H1 (cell line): ENCODE measurements around the gene VSIR. TPM values are rescaled to one million over a fixed set of nuclear protein-coding genes. Genes with fewer than 3 reads are reported as not detected.

Experiments used
- CTCF ChIA-PET: fragments of 300-600 bp; sonication (Branson Sonifier 250); formaldehyde crosslinking; loops from one replicate; lab custom pipeline; 2021; ENCODE audit not compliant: partially characterized antibody; lab: Charles Lee
- POLR2A ChIA-PET: fragments of 300-600 bp; sonication (Branson Sonifier 250); formaldehyde crosslinking; loops from one replicate; lab custom pipeline; 2021; ENCODE audit warnings: inconsistent platforms; ENCODE audit not compliant: partially characterized antibody; lab: Charles Lee
- DNase-seq, 2 experiments: peaks; one replicate each; pipeline versions ENCODE4 v3.0.0 to v3.0.0-alpha.2; 2010 to 2022; ENCODE audit warnings: low spot score in 2 of 2, low read depth in 1 of 2, mixed read lengths in 1 of 2
- FAIRE-seq: peaks from 2 replicates; lab custom pipeline; 2011; peaks lifted over from hg19 to GRCh38; lab: Jason Lieb, UNC
- H2AFZ ChIP-seq: 2 replicates; pipeline ENCODE4 v1.8.1; 2012; ENCODE audit warnings: low read length, inconsistent platforms
- H2AK5ac ChIP-seq: 2 replicates; pipeline ENCODE4 v1.6.1; 2013; ENCODE audit warnings: low read depth, low read length
- H2BK120ac ChIP-seq: replicated peaks from 2 replicates; pipeline ENCODE3; 2013; ENCODE audit warnings: low read depth, low read length, inconsistent platforms
- H2BK12ac ChIP-seq: 2 replicates; pipeline ENCODE4 v1.6.1; 2013; ENCODE audit warnings: low read depth, low read length
- H2BK15ac ChIP-seq: 2 replicates; pipeline ENCODE4 v1.6.1; 2013; ENCODE audit warnings: low read length
- H2BK20ac ChIP-seq: 2 replicates; pipeline ENCODE4 v1.6.1; 2013; ENCODE audit warnings: low read length
- H2BK5ac ChIP-seq: 2 replicates; pipeline ENCODE4 v1.6.1; 2013; ENCODE audit warnings: low read depth, low read length
- H3K14ac ChIP-seq: 2 replicates; pipeline ENCODE4 v1.6.1; 2013; ENCODE audit warnings: inconsistent platforms; ENCODE audit not compliant: insufficient read length
- H3K18ac ChIP-seq: 2 replicates; pipeline ENCODE4 v1.6.1; 2013; ENCODE audit warnings: low read length; ENCODE audit errors: extremely low read depth
- H3K23ac ChIP-seq: 2 replicates; pipeline ENCODE4 v1.6.1; 2013; ENCODE audit warnings: inconsistent platforms; ENCODE audit not compliant: insufficient read length
- H3K23me2 ChIP-seq: 2 replicates; pipeline ENCODE4 v1.6.1; 2013; ENCODE audit warnings: low read depth, low read length
- H3K27ac ChIP-seq: 2 replicates; pipeline ENCODE4 v1.6.1; 2011; ENCODE audit warnings: low read depth, low read length, inconsistent platforms
- H3K27me3 ChIP-seq, 4 experiments: replicated peaks in 1 of 4; 1 replicate in 1 of 4; 2 replicates in 3 of 4; pipeline versions ENCODE4 v1.6.1 to v1.8.1; 2011 to 2013; ENCODE audit warnings: low read length in 3 of 4, mild to moderate bottlenecking in 3 of 4, inconsistent platforms in 2 of 4, mixed read lengths in 2 of 4, moderate library complexity in 1 of 4; ENCODE audit not compliant: control insufficient read depth in 3 of 4, insufficient read depth in 3 of 4; ENCODE audit errors: extremely low read depth in 1 of 4
- H3K36me3 ChIP-seq, 4 experiments: 2 replicates each; pipeline versions ENCODE4 v1.6.1 to v1.8.1; 2011 to 2013; ENCODE audit warnings: mild to moderate bottlenecking in 4 of 4, low read length in 3 of 4, moderate library complexity in 2 of 4, control low read depth in 1 of 4, inconsistent platforms in 1 of 4; ENCODE audit not compliant: insufficient read depth in 4 of 4, control insufficient read depth in 2 of 4
- H3K4ac ChIP-seq: replicated peaks from 2 replicates; pipeline ENCODE3; 2013; ENCODE audit warnings: low read length, low read depth, mixed read lengths, inconsistent platforms; ENCODE audit not compliant: insufficient read length
- H3K4me1 ChIP-seq, 4 experiments: replicated peaks in 1 of 4; 1 replicate in 1 of 4; 2 replicates in 3 of 4; pipeline versions ENCODE4 v1.6.1 to v1.8.1; 2011 to 2013; ENCODE audit warnings: low read length in 3 of 4, inconsistent platforms in 2 of 4, mixed read lengths in 1 of 4; ENCODE audit not compliant: insufficient read depth in 4 of 4, control insufficient read depth in 3 of 4
- H3K4me2 ChIP-seq, 2 experiments: 2 replicates each; pipeline versions ENCODE4 v1.6.1 to v1.8.1; 2011 to 2013; ENCODE audit warnings: low read depth in 2 of 2, low read length in 2 of 2, control low read depth in 1 of 2, inconsistent platforms in 1 of 2, mild to moderate bottlenecking in 1 of 2; ENCODE audit not compliant: insufficient read depth in 1 of 2
- H3K4me3 ChIP-seq, 4 experiments: fragments of 200-600, 300-600 bp in 1 of 4; sonication (generic), shearing (Covaris generic), sonication (Bioruptor Twin) in 1 of 4; 2 replicates each; pipeline versions ENCODE4 v1.5.1 to v1.8.1; 2011 to 2016; ENCODE audit warnings: low read length in 4 of 4, low read depth in 3 of 4, control low read depth in 2 of 4, inconsistent platforms in 2 of 4, mild to moderate bottlenecking in 2 of 4, mixed read lengths in 1 of 4, moderate library complexity in 1 of 4; ENCODE audit not compliant: insufficient read depth in 2 of 4; ENCODE audit errors: extremely low read depth in 1 of 4
- H3K56ac ChIP-seq: replicated peaks from 2 replicates; pipeline ENCODE3; 2013; ENCODE audit warnings: low read depth, mild to moderate bottlenecking, mixed read lengths, low read length, inconsistent platforms; ENCODE audit not compliant: insufficient read length
- H3K79me1 ChIP-seq: 2 replicates; pipeline ENCODE4 v1.6.1; 2013; ENCODE audit warnings: low read depth, low read length, control low read depth
- H3K79me2 ChIP-seq, 2 experiments: 2 replicates each; pipeline versions ENCODE4 v1.6.1 to v1.8.1; 2012 to 2013; ENCODE audit warnings: low read length in 2 of 2, mild to moderate bottlenecking in 2 of 2, inconsistent platforms in 1 of 2; ENCODE audit not compliant: insufficient read depth in 2 of 2, control insufficient read depth in 1 of 2
- H3K9ac ChIP-seq, 4 experiments: replicated peaks in 1 of 4; 1 replicate in 1 of 4; 2 replicates in 3 of 4; pipeline versions ENCODE4 v1.6.1 to v1.8.1; 2011 to 2013; ENCODE audit warnings: low read depth in 3 of 4, low read length in 3 of 4, control low read depth in 2 of 4, mild to moderate bottlenecking in 2 of 4, moderate library complexity in 2 of 4, inconsistent platforms in 1 of 4; ENCODE audit errors: extremely low read depth in 1 of 4
- H3K9me3 ChIP-seq, 2 experiments: 2 replicates each; pipeline versions ENCODE4 v1.6.1 to v1.8.1; 2012 to 2013; ENCODE audit warnings: mild to moderate bottlenecking in 2 of 2, moderate library complexity in 2 of 2, control low read depth in 1 of 2, inconsistent platforms in 1 of 2, low read depth in 1 of 2, low read length in 1 of 2, mixed read lengths in 1 of 2; ENCODE audit not compliant: insufficient read depth in 2 of 2
- H4K20me1 ChIP-seq, 2 experiments: replicated peaks in 1 of 2; 2 replicates each; pipeline versions ENCODE3 to v1.8.1; 2011 to 2013; ENCODE audit warnings: inconsistent platforms in 2 of 2, low read length in 2 of 2, mild to moderate bottlenecking in 1 of 2; ENCODE audit not compliant: insufficient read depth in 2 of 2, control insufficient read depth in 1 of 2
- H4K5ac ChIP-seq: 2 replicates; pipeline ENCODE4 v1.6.1; 2013; ENCODE audit warnings: low read length, low read depth, mixed read lengths, inconsistent platforms; ENCODE audit not compliant: insufficient read length
- H4K8ac ChIP-seq: 2 replicates; pipeline ENCODE4 v1.8.0; 2013; ENCODE audit warnings: mild to moderate bottlenecking, moderate library complexity, low read length, inconsistent platforms; ENCODE audit not compliant: insufficient read depth; ENCODE audit errors: extremely low read depth
- H4K91ac ChIP-seq: replicated peaks from 2 replicates; pipeline ENCODE3; 2013; ENCODE audit warnings: low read length, mixed read lengths, inconsistent platforms; ENCODE audit not compliant: insufficient read length
- POU5F1 ChIP-seq: IDR thresholded peaks from 2 replicates; pipeline ENCODE4 v1.6.1; 2011; ENCODE audit warnings: low read depth, mild to moderate bottlenecking, low read length, moderate library complexity
- WGBS, 2 experiments: shearing (Covaris generic) in 1 of 2; methylation state at CpG; one replicate each; pipeline versions ENCODE4 v1.1.6 to v1.1.7; 2013 to 2015; ENCODE audit warnings: low lambda C conversion rate in 2 of 2, mixed read lengths in 2 of 2, inconsistent platforms in 1 of 2, low coverage in 1 of 2, missing lambda C conversion rate in 1 of 2; ENCODE audit not compliant: insufficient replicate concordance in 2 of 2, insufficient coverage in 1 of 2, insufficient read length in 1 of 2; ENCODE audit errors: extremely low coverage in 1 of 2, missing lambda C conversion rate in 1 of 2; 5-methylcytosine and 5-hydroxymethylcytosine counted together
- polyA plus RNA-seq, 7 experiments: library from polyadenylated mRNA; depleted of rRNA in 3 of 7; stranded (reverse) in 5 of 7; unstranded in 2 of 7; fragments of >200 nt in 5 of 7; fragments of 200-250 nt in 2 of 7; gene quantifications; 1 replicate in 5 of 7; 2 replicates in 1 of 7; 4 replicates in 1 of 7; pipeline versions ENCODE4 v1.2.1 to v1.2.3, GENCODE V29; 2011 to 2013; ENCODE audit warnings: missing spikeins in 2 of 7, mixed read lengths in 2 of 7
- total RNA-seq: library from RNA; stranded (reverse); fragmentation: NEBNext Ultra II Directional; extraction: Animal tissue kit (Norgen Biotek cat#: 25700); gene quantifications from 2 replicates; pipeline ENCODE4 v1.2.1, GENCODE V29; 2021

The VSIR gene
- total and polyA plus RNA-seq, 2 of the 8 experiments (the other 6 are each of a cell fraction or from before 2014, with no cell fraction given), result 0.33 TPM; not detected in 1

GRCh38 chr10:71716426-71716825, 56.9 kb downstream of the VSIR start:
- Histone ChIP-seq H2BK5ac (no peak overlapping the region), H3K36me3 (no peaks in the 10 kb centered on the region), H3K56ac (no peak overlapping the region), H3K18ac (no peak overlapping the region), H3K27ac (no peak overlapping the region), H2BK12ac (no peak overlapping the region), H4K5ac (no peak overlapping the region), H3K4ac (no peak overlapping the region), H3K9ac (no peak overlapping the region), H3K4me3 (no peak overlapping the region), H4K91ac (no peak overlapping the region), H3K4me1 (peaks cover 0 to 14% (median 8%) of the 10 kb centered on the region in 4 experiments; a peak in 6 of 7 replicates), H3K79me1 (no peaks in the 10 kb centered on the region), H3K14ac (no peak overlapping the region), H3K27me3 (peaks cover 0 to 6% (median 0%) of the 10 kb centered on the region in 4 experiments; a peak in 2 of 7 replicates), H3K9me3 (no peaks in the 10 kb centered on the region), H3K4me2 (no peak overlapping the region), H2BK20ac (no peak overlapping the region; the same call in 1 of the 2 replicates), H4K8ac (no peak overlapping the region), H2AK5ac (no peak overlapping the region), H3K23me2 (peaks cover 2% of the 10 kb centered on the region; the same call in 1 of the 2 replicates), H3K79me2 (no peaks in the 10 kb centered on the region), H3K23ac (no peak overlapping the region), H2BK120ac (no peak overlapping the region), H2AFZ (no peak overlapping the region), H2BK15ac (no peak overlapping the region), H4K20me1 (no peaks in the 10 kb centered on the region)
- WGBS, 2 experiments, result 91% methylated on average over 5 of the region's 5 CpGs; no CpG with 5 or more reads in 1 of the 2 experiments
- FAIRE-seq (no peak), DNase-seq (no peak)
- ChIA-PET POLR2A (no interaction called here), CTCF (interaction anchor here (0.6 to 7.2 kb wide), 21 partner anchors 9 to 934 kb away, joined by 3 to 65 read pairs (median 4); partner anchors contain the start of gene VSIR)
- TF ChIP-seq POU5F1, result no peak
